ENCODE data around the gene NAV2. TPM values are rescaled to one million over a fixed set of nuclear protein-coding genes. Genes with fewer than 3 reads are reported as not detected.

Gene NAV2
- polyA plus RNA-seq, 3 donors = not detected

- DNase-seq = no peak
- Histone ChIP-seq H3K79me2 (ENCODE audit: insufficient read depth, low read length) (no peaks in the 10 kb centered on the region), H3K4me1 (ENCODE audit: control insufficient read depth in 1 of 2, insufficient read depth in 2 of 2, low read length in 2 of 2) (no peaks in the 10 kb centered on the region), H3K36me3 (replicated peaks in 1 of 2; ENCODE audit: control insufficient read depth in 1 of 2, insufficient read depth in 2 of 2, low read length in 2 of 2) (no peaks in the 10 kb centered on the region), H3K9ac (ENCODE audit: insufficient read depth, low read length, poor library complexity, severe bottlenecking) (no peak overlapping the region), H4K20me1 (ENCODE audit: insufficient read depth, low read length) (no peaks in the 10 kb centered on the region), H3K4me3 (replicated peaks in 1 of 3; ENCODE audit: low read depth in 2 of 3, low read length in 3 of 3) (no peak overlapping the region), H3K9me3 (replicated peaks in 1 of 2; ENCODE audit: control insufficient read depth in 1 of 2, insufficient read depth in 1 of 2, low read length in 2 of 2) (no peaks in the 10 kb centered on the region), H3K27me3 (ENCODE audit: control insufficient read depth in 2 of 2, insufficient read depth in 2 of 2, low read length in 2 of 2) (no peaks in the 10 kb centered on the region), H2AFZ (ENCODE audit: insufficient read depth, low read depth, low read length, poor library complexity, severe bottlenecking) (no peak overlapping the region), H3K4me2 (replicated peaks; ENCODE audit: extremely low read depth, low read length, poor library complexity, severe bottlenecking) (no peak overlapping the region), H3K27ac (ENCODE audit: low read depth in 1 of 2, low read length in 2 of 2) (no peak overlapping the region)
- WGBS (ENCODE audit: insufficient coverage) = no CpG with 5 or more reads among the region's 1 CpG
- no peak for TF ChIP-seq CTCF (IDR thresholded peaks at IDR 0.05)
- intact Hi-C loops (cut with micrococcal nuclease) = no loop called here
- no peak overlapping the region for H3K27ac Mint-ChIP-seq
- H3K4me3 Mint-ChIP-seq = no peak overlapping the region
- peaks cover 0 to 1% (median 0%) of the 10 kb centered on the region in 3 donors for H3K27me3 Mint-ChIP-seq (ENCODE audit: low read depth in 3 of 3)
- no peaks in the 10 kb centered on the region for H3K36me3 Mint-ChIP-seq
- H3K4me1 Mint-ChIP-seq = peaks cover 5% of the 10 kb centered on the region
- no peaks in the 10 kb centered on the region for H3K9me3 Mint-ChIP-seq
These were observed 341.9 kb downstream of the NAV2 start for GRCh38 chr11:20054584-20054983.

- Mint-ChIP-seq H3K4me3 (no peak overlapping the region), H3K36me3 (no peaks in the 10 kb centered on the region), H3K27me3 (ENCODE audit: low read depth in 3 of 3) (no peaks in the 10 kb centered on the region), H3K27ac (no peak overlapping the region), H3K9me3 (no peaks in the 10 kb centered on the region), H3K4me1 (no peaks in the 10 kb centered on the region)
- no peaks in the 10 kb centered on the region for H3K79me2 ChIP-seq (ENCODE audit: insufficient read depth, low read length)
- H3K9ac ChIP-seq (ENCODE audit: insufficient read depth, low read length, poor library complexity, severe bottlenecking) = no peak overlapping the region
- no peaks in the 10 kb centered on the region for H3K9me3 ChIP-seq (replicated peaks in 1 of 2; ENCODE audit: control insufficient read depth in 1 of 2, insufficient read depth in 1 of 2, low read length in 2 of 2)
- H3K36me3 ChIP-seq (replicated peaks in 1 of 2; ENCODE audit: control insufficient read depth in 1 of 2, insufficient read depth in 2 of 2, low read length in 2 of 2) = no peaks in the 10 kb centered on the region
- no peak for DNase-seq
- no peaks in the 10 kb centered on the region for H4K20me1 ChIP-seq (ENCODE audit: insufficient read depth, low read length)
- no peak overlapping the region for H3K4me3 ChIP-seq (replicated peaks in 1 of 3; ENCODE audit: low read depth in 2 of 3, low read length in 3 of 3)
- intact Hi-C loops (cut with micrococcal nuclease) = no loop called here
- H3K27ac ChIP-seq (ENCODE audit: low read depth in 1 of 2, low read length in 2 of 2) = no peak overlapping the region
- no peaks in the 10 kb centered on the region for H3K4me1 ChIP-seq (ENCODE audit: control insufficient read depth in 1 of 2, insufficient read depth in 2 of 2, low read length in 2 of 2)
- no peak for TF ChIP-seq CTCF (IDR thresholded peaks at IDR 0.05)
- no peaks in the 10 kb centered on the region for H3K27me3 ChIP-seq (ENCODE audit: control insufficient read depth in 2 of 2, insufficient read depth in 2 of 2, low read length in 2 of 2)
- no peak overlapping the region for H2AFZ ChIP-seq (ENCODE audit: insufficient read depth, low read depth, low read length, poor library complexity, severe bottlenecking)
- WGBS (ENCODE audit: insufficient coverage) = no CpG with 5 or more reads among the region's 2 CpGs
- H3K4me2 ChIP-seq (replicated peaks; ENCODE audit: extremely low read depth, low read length, poor library complexity, severe bottlenecking) = no peak overlapping the region
These were observed 342.7 kb downstream of the NAV2 start for GRCh38 chr11:20055312-20055711.

All from CD14-positive monocyte (primary cell).